Transverse colon (tissue), 4 donors: ENCODE results near the gene TLL1. TPM values are rescaled to one million over a fixed set of nuclear protein-coding genes. Genes with fewer than 3 reads are reported as not detected.

Experiments used
- DNase-seq: peaks from one replicate; pipeline ENCODE4 v3.0.0-alpha.2; 2019
- H3K27ac ChIP-seq, 4 donors: fragments of 200-600 bp; sonication (generic); 2 replicates each; pipeline ENCODE4 v1.5.1; 2016 to 2018; ENCODE audit warnings: inconsistent platforms in 4 of 4
- H3K27me3 ChIP-seq: fragments of 200-600 bp; sonication (generic); 2 replicates; pipeline ENCODE4 v1.5.1; 2017; ENCODE audit warnings: inconsistent platforms
- H3K36me3 ChIP-seq, 4 donors: fragments of 200-600 bp; sonication (generic); 2 replicates each; pipeline ENCODE4 v1.5.1; 2017 to 2019; ENCODE audit warnings: inconsistent platforms in 4 of 4
- H3K4me1 ChIP-seq, 4 donors: fragments of 200-600 bp; sonication (generic); 2 replicates each; pipeline ENCODE4 v1.5.1; 2017 to 2020; ENCODE audit warnings: inconsistent platforms in 4 of 4
- H3K4me3 ChIP-seq, 4 donors: fragments of 200-600 bp; sonication (generic); 1 replicate in 1 of 4; 2 replicates in 3 of 4; pipeline versions ENCODE4 v1.5.1 to v1.6.1; 2017 to 2019; ENCODE audit warnings: inconsistent platforms in 4 of 4
- H3K9me3 ChIP-seq, 2 donors: fragments of 200-600 bp; sonication (generic); 2 replicates each; pipeline ENCODE4 v1.5.1; 2017 to 2019; ENCODE audit warnings: inconsistent platforms in 2 of 2
- CTCF ChIP-seq, 5 experiments: fragments of 200-600 bp in 3 of 5; fragments of 450-650 bp in 2 of 5; sonication (generic) in 3 of 5; IDR thresholded peaks; 1 replicate in 2 of 5; 2 replicates in 3 of 5; pipeline ENCODE4 v1.5.1; 2016 to 2017; ENCODE audit warnings: antibody characterized with exemption in 5 of 5, inconsistent platforms in 3 of 5, mild to moderate bottlenecking in 2 of 5, moderate library complexity in 1 of 5
- EP300 ChIP-seq: sonication (generic); formaldehyde crosslinking; IDR thresholded peaks from one replicate; pipeline ENCODE4 v1.6.1; 2017; ENCODE audit warnings: antibody characterized with exemption, low read depth
- POLR2A ChIP-seq: fragments of 450-650 bp; IDR thresholded peaks from one replicate; pipeline ENCODE4 v1.6.1; 2016; ENCODE audit warnings: antibody characterized with exemption, mild to moderate bottlenecking, moderate library complexity
- POLR2AphosphoS5 ChIP-seq, 3 donors: sonication (generic); formaldehyde crosslinking; IDR thresholded peaks; one replicate each; pipeline ENCODE4 v1.6.1; 2016; ENCODE audit warnings: antibody characterized with exemption in 3 of 3
- WGBS, 2 donors: methylation state at CpG; one replicate each; pipeline ENCODE4 v1.1.5; 2018; ENCODE audit warnings: low coverage in 1 of 2; 5-methylcytosine and 5-hydroxymethylcytosine counted together
- in situ Hi-C, 4 donors: fragments of 200-750 bp; cut with MboI; loops; one replicate each; pipeline versions ENCODE4 v1.15.0 to v1.15.1; 2017; ENCODE audit warnings: low sequenced_read_pairs in 3 of 4, low pct_ligation_motif_present in 1 of 4, low pct_unique_long_range_greater_than_20kb in 1 of 4
- intact Hi-C: fragments of 100-400 bp; cut with DNase I; formaldehyde crosslinking; loops from one replicate; pipeline ENCODE4 v1.15.1; 2023; ENCODE audit warnings: low total_unique reads
- total RNA-seq, 4 donors: library from RNA; depleted of rRNA; stranded (reverse); fragments of >200 nt; gene quantifications; one replicate each; pipeline ENCODE4 v1.1.0, GENCODE V29; 2016

The TLL1 gene
- total RNA-seq, 4 donors from 2014 or later: 1.00 to 3.7 (median 1.6) TPM

GRCh38 chr4:166064721-166065120 is 191.7 kb downstream of the TLL1 start:
- DNase-seq: no peak
- TF ChIP-seq POLR2AphosphoS5 (IDR thresholded peaks at IDR 0.05) (no peak), CTCF (IDR thresholded peaks at IDR 0.05) (no peak), EP300 (no peak), POLR2A (no peak)
- Histone ChIP-seq H3K36me3 (no peaks in the 10 kb centered on the region), H3K4me1 (no peaks in the 10 kb centered on the region), H3K9me3 (no peaks in the 10 kb centered on the region), H3K27me3 (no peaks in the 10 kb centered on the region), H3K27ac (no peak overlapping the region), H3K4me3 (no peak overlapping the region)
- in situ Hi-C loops: no loop called here
- intact Hi-C loops: no loop called here

- no peaks in the 10 kb centered on the region for H3K27me3 ChIP-seq
- H3K9me3 ChIP-seq: no peaks in the 10 kb centered on the region
- TF ChIP-seq POLR2AphosphoS5 (IDR thresholded peaks at IDR 0.05): no peak
- TF ChIP-seq CTCF (IDR thresholded peaks at IDR 0.05): no peak
- TF ChIP-seq POLR2A: no peak
- no peak for TF ChIP-seq EP300
- no peak overlapping the region for H3K4me3 ChIP-seq
- H3K36me3 ChIP-seq: no peaks in the 10 kb centered on the region
- H3K27ac ChIP-seq: no peak overlapping the region
- WGBS, 2 donors: 96% methylated on average over 2 of the region's 2 CpGs
- intact Hi-C loops (no loop called here), in situ Hi-C loops (no loop called here)
- no peak for DNase-seq
- no peaks in the 10 kb centered on the region for H3K4me1 ChIP-seq
Observed at GRCh38 chr4:166065324-166065723, 192.3 kb downstream of the TLL1 start.

- Histone ChIP-seq H3K4me1 (no peaks in the 10 kb centered on the region), H3K36me3 (no peaks in the 10 kb centered on the region), H3K27ac (no peak overlapping the region), H3K27me3 (no peaks in the 10 kb centered on the region), H3K4me3 (no peak overlapping the region), H3K9me3 (no peaks in the 10 kb centered on the region)
- no peak for DNase-seq
- in situ Hi-C loops: no loop called here
- intact Hi-C loops: no loop called here
- TF ChIP-seq EP300 (no peak), POLR2A (no peak), POLR2AphosphoS5 (IDR thresholded peaks at IDR 0.05) (no peak), CTCF (IDR thresholded peaks at IDR 0.05) (no peak)
- 90 to 93% methylated on average over 1 of the region's 1 CpG for WGBS, 2 donors
Observed at GRCh38 chr4:166066936-166067335, 193.9 kb downstream of the TLL1 start.

GRCh38 chr4:166067915-166068314 is 194.9 kb downstream of the TLL1 start:
- no peak for DNase-seq
- H3K36me3 ChIP-seq: no peaks in the 10 kb centered on the region
- intact Hi-C loops: no loop called here
- no peak overlapping the region for H3K4me3 ChIP-seq
- no peaks in the 10 kb centered on the region for H3K9me3 ChIP-seq
- 50 to 61% methylated on average over 1 of the region's 1 CpG for WGBS, 2 donors
- in situ Hi-C loops: no loop called here
- TF ChIP-seq POLR2AphosphoS5 (IDR thresholded peaks at IDR 0.05) (no peak), POLR2A (no peak), EP300 (no peak), CTCF (IDR thresholded peaks at IDR 0.05) (no peak)
- H3K27ac ChIP-seq: no peak overlapping the region
- H3K27me3 ChIP-seq: no peaks in the 10 kb centered on the region
- H3K4me1 ChIP-seq: no peaks in the 10 kb centered on the region
